K562 (cell line): ENCODE data around the gene CDK11A.
"Not testable (repeated sequence)": the region's sequence is repeated elsewhere in the genome, so short reads cannot be mapped to it uniquely, and the experiment has no call there.

Experiments
- DEAF1 ChIP-seq: fragments of 450-650 bp; formaldehyde crosslinking; IDR thresholded peaks from 2 replicates; pipeline ENCODE4 v1.4.0; 2020; ENCODE audit warnings: mild to moderate bottlenecking, moderate library complexity
- MCM3 ChIP-seq: fragments of 450-650 bp; IDR thresholded peaks from 2 replicates; pipeline ENCODE4 v1.6.1; 2016
- MED1 ChIP-seq: sonication (generic); formaldehyde crosslinking; IDR thresholded peaks from 2 replicates; pipeline ENCODE4 v1.8.1; 2023; ENCODE audit warnings: missing genetic modification reagents, borderline replicate concordance

GRCh38 chr1:1676087-1676486 is 48.1 kb downstream of the CDK11A start:
- TF ChIP-seq MCM3; MED1 (CRISPR knock-in tag); DEAF1 (CRISPR knock-in tag): not testable (repeated sequence)
